Smooth muscle cell (in vitro differentiated cells): Measurements from ENCODE around the gene VPS41. TPM values are rescaled to one million over a fixed set of nuclear protein-coding genes. Genes with fewer than 3 reads are reported as not detected.

Experiments
- DNase-seq: peaks from one replicate; lab custom pipeline; 2025; ENCODE audit not compliant: unreplicated experiment; lab: John Stamatoyannopoulos, UW
- H2AFZ ChIP-seq: fragments of 200-600 bp; sonication (generic); 2 replicates; pipeline ENCODE4 v1.6.0; 2016; ENCODE audit warnings: antibody characterized with exemption, low read depth, mild to moderate bottlenecking
- H3F3A ChIP-seq: fragments of 200-600 bp; sonication (generic); 2 replicates; pipeline ENCODE4 v1.6.0; 2017; ENCODE audit warnings: antibody characterized with exemption, low read depth
- H3K27ac ChIP-seq: fragments of 200-600 bp; sonication (generic); 2 replicates; pipeline ENCODE4 v1.5.1; 2016; ENCODE audit warnings: low read depth, mild to moderate bottlenecking
- H3K27me3 ChIP-seq: fragments of 200-600 bp; sonication (generic); 2 replicates; pipeline ENCODE4 v1.6.1; 2016; ENCODE audit warnings: low read depth, mild to moderate bottlenecking
- H3K36me3 ChIP-seq: fragments of 200-600 bp; sonication (generic); 2 replicates; pipeline ENCODE4 v1.5.1; 2016; ENCODE audit warnings: low read depth
- H3K4me1 ChIP-seq: fragments of 200-600 bp; sonication (generic); 2 replicates; pipeline ENCODE4 v1.5.1; 2016; ENCODE audit warnings: low read depth
- H3K4me2 ChIP-seq: fragments of 200-600 bp; sonication (generic); 2 replicates; pipeline ENCODE4 v1.6.0; 2016; ENCODE audit warnings: mild to moderate bottlenecking
- H3K4me3 ChIP-seq: fragments of 200-600 bp; sonication (generic); 2 replicates; pipeline ENCODE4 v1.5.1; 2016; ENCODE audit warnings: mild to moderate bottlenecking
- H3K79me2 ChIP-seq: fragments of 200-600 bp; sonication (generic); 2 replicates; pipeline ENCODE4 v1.6.0; 2016; ENCODE audit warnings: low read depth, mild to moderate bottlenecking
- H3K9ac ChIP-seq: fragments of 200-600 bp; sonication (generic); 2 replicates; pipeline ENCODE4 v1.6.0; 2016; ENCODE audit warnings: low read depth
- H3K9me3 ChIP-seq: fragments of 200-600 bp; sonication (generic); replicated peaks from 2 replicates; pipeline ENCODE4 v1.5.1; 2016; ENCODE audit warnings: low read depth
- H4K20me1 ChIP-seq: fragments of 200-600 bp; sonication (generic); 2 replicates; pipeline ENCODE4 v1.6.0; 2016; ENCODE audit warnings: low read depth
- WGBS: methylation state at CpG from one replicate; pipeline ENCODE4 v1.1.7; 2016; ENCODE audit warnings: low lambda C conversion rate; 5-methylcytosine and 5-hydroxymethylcytosine counted together
- polyA plus RNA-seq: library from polyadenylated mRNA; unstranded; fragments of >200 nt; fragmentation: Nextera tagmentation; extraction: Ambion mirVana; gene quantifications from 2 replicates; pipeline ENCODE4 v1.2.1, GENCODE V29; 2016
- total RNA-seq: library from RNA; depleted of rRNA; stranded (reverse); fragments of >200 nt; gene quantifications from 2 replicates; pipeline ENCODE4 v1.2.3, GENCODE V29; 2014
- TF ChIP-seq, protein P1 (sequence below): fragments of 200-600 bp; sonication (generic); IDR thresholded peaks from 2 replicates; pipeline ENCODE4 v1.5.1; 2017; ENCODE audit warnings: borderline replicate concordance, mild to moderate bottlenecking, antibody characterized with exemption; ENCODE audit not compliant: insufficient read depth, poor library complexity, severe bottlenecking

Gene VPS41
- total and polyA plus RNA-seq, 2 experiments from 2014 or later, result 22.1 to 39.7 TPM

DNA sequence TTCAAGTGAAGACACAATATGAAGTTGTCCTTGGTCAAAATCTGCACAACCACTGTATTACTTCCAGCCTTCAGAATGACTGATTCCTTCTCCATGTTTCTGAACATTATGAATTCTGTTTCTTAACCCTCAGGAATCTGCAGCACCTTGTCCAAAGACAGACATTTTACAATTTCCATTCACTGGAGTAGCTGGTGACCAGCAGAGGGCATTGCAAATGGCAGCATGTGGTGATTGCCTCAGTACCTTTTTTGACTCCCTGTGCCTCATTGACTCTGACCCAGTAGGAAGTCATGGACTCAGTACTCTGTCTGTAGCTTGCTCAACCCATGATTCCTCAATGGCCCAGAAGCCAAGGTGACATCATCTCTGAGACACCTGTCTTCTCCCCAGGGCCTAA, 879 bp upstream of the VPS41 start:
- Histone ChIP-seq H2AFZ (no peak overlapping the region), H3K9ac (no peak overlapping the region), H3K36me3 (no peaks in the 10 kb centered on the region), H3K79me2 (peaks cover 16% of the 10 kb centered on the region), H3K4me2 (no peak overlapping the region), H3K4me1 (peaks cover 8% of the 10 kb centered on the region), H3K27me3 (no peaks in the 10 kb centered on the region), H3K27ac (no peak overlapping the region), H3F3A (no peaks in the 10 kb centered on the region), H3K4me3 (no peak overlapping the region), H4K20me1 (peaks cover 16% of the 10 kb centered on the region), H3K9me3 (no peaks in the 10 kb centered on the region)
- TF ChIP-seq, protein P1, sequence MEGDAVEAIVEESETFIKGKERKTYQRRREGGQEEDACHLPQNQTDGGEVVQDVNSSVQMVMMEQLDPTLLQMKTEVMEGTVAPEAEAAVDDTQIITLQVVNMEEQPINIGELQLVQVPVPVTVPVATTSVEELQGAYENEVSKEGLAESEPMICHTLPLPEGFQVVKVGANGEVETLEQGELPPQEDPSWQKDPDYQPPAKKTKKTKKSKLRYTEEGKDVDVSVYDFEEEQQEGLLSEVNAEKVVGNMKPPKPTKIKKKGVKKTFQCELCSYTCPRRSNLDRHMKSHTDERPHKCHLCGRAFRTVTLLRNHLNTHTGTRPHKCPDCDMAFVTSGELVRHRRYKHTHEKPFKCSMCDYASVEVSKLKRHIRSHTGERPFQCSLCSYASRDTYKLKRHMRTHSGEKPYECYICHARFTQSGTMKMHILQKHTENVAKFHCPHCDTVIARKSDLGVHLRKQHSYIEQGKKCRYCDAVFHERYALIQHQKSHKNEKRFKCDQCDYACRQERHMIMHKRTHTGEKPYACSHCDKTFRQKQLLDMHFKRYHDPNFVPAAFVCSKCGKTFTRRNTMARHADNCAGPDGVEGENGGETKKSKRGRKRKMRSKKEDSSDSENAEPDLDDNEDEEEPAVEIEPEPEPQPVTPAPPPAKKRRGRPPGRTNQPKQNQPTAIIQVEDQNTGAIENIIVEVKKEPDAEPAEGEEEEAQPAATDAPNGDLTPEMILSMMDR, result no peak
- DNase-seq, result no peak

DNA sequence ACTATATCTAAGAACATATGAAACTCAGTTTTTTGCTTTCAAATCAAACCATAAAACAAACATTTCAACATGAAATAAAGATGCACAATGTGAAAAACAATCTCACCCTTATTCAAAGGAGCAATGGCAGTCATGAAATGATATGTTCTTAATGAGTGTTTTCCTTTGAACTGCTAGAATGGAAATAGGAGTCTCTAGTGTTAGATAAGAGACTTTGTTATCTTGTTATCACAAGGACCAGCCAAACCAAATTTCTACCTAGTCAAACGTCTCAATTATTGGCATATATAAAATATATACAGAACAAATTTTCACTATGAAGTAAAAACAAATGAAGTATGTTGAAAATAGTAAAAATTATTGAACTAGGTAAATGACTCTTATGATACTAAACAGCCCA, 1.2 kb downstream of the VPS41 start:
- WGBS, result 56% methylated on average over 1 of the region's 1 CpG
- H3K79me2 ChIP-seq, result peaks cover 19% of the 10 kb centered on the region
- peak overlapping the region; percentile 83 for H3K4me3 ChIP-seq
- H3K27me3 ChIP-seq, result no peaks in the 10 kb centered on the region
- H3F3A ChIP-seq, result no peaks in the 10 kb centered on the region
- H3K9me3 ChIP-seq, result no peaks in the 10 kb centered on the region
- H3K9ac ChIP-seq, result no peak overlapping the region
- peak overlapping the region; percentile 93 for H3K4me2 ChIP-seq
- DNase-seq, result no peak
- TF ChIP-seq, protein P1, result no peak
- no peak overlapping the region for H2AFZ ChIP-seq
- H3K27ac ChIP-seq, result no peak overlapping the region
- no peaks in the 10 kb centered on the region for H3K36me3 ChIP-seq
- H4K20me1 ChIP-seq, result peaks cover 35% of the 10 kb centered on the region
- peaks cover 18% of the 10 kb centered on the region for H3K4me1 ChIP-seq

DNA sequence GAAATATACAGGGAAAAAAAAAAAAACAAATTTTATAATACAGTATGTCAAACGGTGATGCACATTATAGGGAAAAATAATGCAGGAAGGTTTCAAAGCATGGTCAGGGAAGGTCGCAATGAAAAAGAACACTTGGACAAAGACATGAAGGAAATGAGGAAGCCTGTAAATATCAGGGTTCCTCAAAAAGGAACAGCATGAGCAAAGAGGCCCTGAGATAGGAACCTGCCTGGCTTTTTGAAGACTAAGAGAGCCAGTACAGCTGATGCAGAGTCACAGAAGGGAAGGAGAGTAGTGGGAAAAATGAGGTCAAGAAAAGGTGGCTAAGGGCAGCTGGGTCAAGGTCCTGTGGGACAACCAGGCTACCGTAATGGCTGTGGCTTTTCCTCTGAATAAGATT, 1.9 kb downstream of the VPS41 start:
- H3K27me3 ChIP-seq, result no peaks in the 10 kb centered on the region
- H3K27ac ChIP-seq, result no peak overlapping the region
- TF ChIP-seq, protein P1, result no peak
- H3F3A ChIP-seq, result no peaks in the 10 kb centered on the region
- H3K36me3 ChIP-seq, result no peaks in the 10 kb centered on the region
- no peak overlapping the region for H3K4me2 ChIP-seq
- no peak for DNase-seq
- H2AFZ ChIP-seq, result no peak overlapping the region
- H3K4me1 ChIP-seq, result peaks cover 18% of the 10 kb centered on the region
- no peaks in the 10 kb centered on the region for H3K9me3 ChIP-seq
- H3K79me2 ChIP-seq, result peaks cover 19% of the 10 kb centered on the region
- 96% methylated on average over 3 of the region's 3 CpGs for WGBS
- H4K20me1 ChIP-seq, result peaks cover 41% of the 10 kb centered on the region
- no peak overlapping the region for H3K4me3 ChIP-seq
- H3K9ac ChIP-seq, result no peak overlapping the region

DNA sequence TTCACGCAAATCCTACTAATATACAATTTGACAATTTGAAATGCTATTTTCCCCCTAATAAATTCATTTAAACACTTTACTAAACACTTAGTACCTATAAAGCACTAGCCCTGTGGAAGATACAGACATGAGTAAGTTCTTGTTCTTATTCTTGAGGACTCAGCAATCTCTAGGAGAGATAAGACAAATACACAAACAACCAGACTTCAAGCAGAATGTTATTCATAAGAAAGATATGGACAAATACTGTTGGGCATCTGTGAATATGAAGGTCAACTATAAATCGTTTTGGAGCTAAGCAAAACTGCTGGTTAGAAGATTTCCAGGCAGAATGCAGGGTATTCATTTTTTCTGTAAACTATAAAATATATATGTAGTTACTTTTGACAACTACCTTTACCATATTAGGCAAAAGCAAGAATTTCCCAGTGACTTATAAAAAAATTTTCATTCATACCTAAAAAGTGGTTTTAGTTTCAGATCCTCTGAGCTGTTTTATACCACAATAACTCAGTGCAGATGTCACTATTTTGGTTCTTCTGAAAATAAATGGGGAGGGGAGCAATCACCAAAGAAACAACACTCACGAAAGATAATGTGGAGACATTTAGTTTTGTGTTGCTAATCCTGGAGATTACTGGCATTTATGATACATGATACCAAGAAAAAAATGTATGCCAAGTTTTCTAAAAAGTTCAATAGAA, 3.8 kb downstream of the VPS41 start:
- Histone ChIP-seq H3K9me3 (no peaks in the 10 kb centered on the region), H3K36me3 (no peaks in the 10 kb centered on the region), H2AFZ (no peak overlapping the region), H3K4me1 (peaks cover 18% of the 10 kb centered on the region), H3K4me3 (no peak overlapping the region), H3K4me2 (no peak overlapping the region), H3K9ac (no peak overlapping the region), H3K27ac (no peak overlapping the region), H4K20me1 (peaks cover 53% of the 10 kb centered on the region), H3K79me2 (peaks cover 19% of the 10 kb centered on the region), H3K27me3 (no peaks in the 10 kb centered on the region), H3F3A (no peaks in the 10 kb centered on the region)
- TF ChIP-seq, protein P1, result no peak
- WGBS, result 71% methylated on average over 3 of the region's 3 CpGs
- DNase-seq, result no peak
